PC-9 (cell line): Measurements from ENCODE around the gene ELANE. TPM values are rescaled to one million over a fixed set of nuclear protein-coding genes. Genes with fewer than 3 reads are reported as not detected.

Experiments
- BruUV-seq: library from RNA; stranded (reverse); fragments of 400-500 nt; replicated peaks from 2 replicates; lab custom pipeline; 2021; lab: Mats Ljungman, UMichigan
- CTCF ChIA-PET: fragments of 300-600 bp; sonication (Branson Sonifier 250); formaldehyde crosslinking; loops from one replicate; lab custom pipeline; 2022; ENCODE audit warnings: antibody characterized with exemption; lab: Charles Lee
- POLR2A ChIA-PET: fragments of 300-600 bp; sonication (Branson Sonifier 250); formaldehyde crosslinking; loops from one replicate; lab custom pipeline; 2022; ENCODE audit warnings: antibody characterized with exemption; ENCODE audit not compliant: unreplicated experiment; lab: Charles Lee
- DNase-seq, 2 experiments: peaks; one replicate each; pipeline versions ENCODE4 v3.0.0 to v3.0.0-alpha.2; 2015 to 2022; ENCODE audit warnings: mixed read lengths in 1 of 2
- H2AFZ ChIP-seq: fragments of 200-600 bp; sonication (generic); 2 replicates; pipeline ENCODE4 v1.8.1; 2017; ENCODE audit warnings: antibody characterized with exemption
- H3F3A ChIP-seq: fragments of 200-600 bp; sonication (generic); 2 replicates; pipeline ENCODE4 v1.8.1; 2017; ENCODE audit warnings: antibody characterized with exemption, mild to moderate bottlenecking, low read depth; ENCODE audit not compliant: insufficient read depth
- H3K27ac ChIP-seq: fragments of 200-600 bp; sonication (generic); 2 replicates; pipeline ENCODE4 v1.6.1; 2016; ENCODE audit warnings: mixed run types
- H3K27me3 ChIP-seq: fragments of 200-600 bp; sonication (generic); 2 replicates; pipeline ENCODE4 v1.6.1; 2016; ENCODE audit warnings: low read depth, mixed run types; ENCODE audit not compliant: insufficient read depth
- H3K36me3 ChIP-seq: fragments of 200-600 bp; sonication (generic); 2 replicates; pipeline ENCODE4 v1.6.1; 2016; ENCODE audit warnings: low read depth, mixed run types
- H3K4me1 ChIP-seq: fragments of 200-600 bp; sonication (generic); replicated peaks from 2 replicates; pipeline ENCODE4 v1.6.1; 2016; ENCODE audit warnings: mixed run types; ENCODE audit not compliant: insufficient read depth
- H3K4me2 ChIP-seq: fragments of 200-600 bp; sonication (generic); 2 replicates; pipeline ENCODE4 v1.6.1; 2017; ENCODE audit warnings: mixed run types
- H3K4me3 ChIP-seq: fragments of 200-600 bp; sonication (generic); 2 replicates; pipeline ENCODE4 v1.6.1; 2016; ENCODE audit warnings: mixed run types
- H3K79me2 ChIP-seq: fragments of 200-600 bp; sonication (generic); 2 replicates; pipeline ENCODE4 v1.6.1; 2017; ENCODE audit warnings: low read depth, mixed run types
- H3K9me2 ChIP-seq: fragments of 200-600 bp; sonication (generic); 2 replicates; pipeline ENCODE4 v1.8.1; 2017; ENCODE audit warnings: mild to moderate bottlenecking; ENCODE audit not compliant: insufficient read depth
- H3K9me3 ChIP-seq: fragments of 200-600 bp; sonication (generic); 2 replicates; pipeline ENCODE4 v1.8.1; 2016; ENCODE audit warnings: low read depth; ENCODE audit not compliant: insufficient read depth
- H4K20me1 ChIP-seq: fragments of 200-600 bp; sonication (generic); 2 replicates; pipeline ENCODE4 v1.8.1; 2017; ENCODE audit not compliant: insufficient read depth
- EZH2 ChIP-seq: fragments of 200-600 bp; sonication (generic); IDR thresholded peaks from 2 replicates; pipeline ENCODE4 v1.8.0; 2017; ENCODE audit warnings: antibody characterized with exemption, low read depth
- intact Hi-C: fragments of 100-400 bp; cut with micrococcal nuclease; formaldehyde crosslinking; loops from one replicate; pipeline ENCODE4 v1.10.0; 2022; ENCODE audit not compliant: unreplicated experiment
- total RNA-seq: library from RNA; stranded (reverse); gene quantifications from 2 replicates; pipeline ENCODE4 v1.2.3, GENCODE V29; 2021
- TF ChIP-seq, protein P1 (sequence below): fragments of 200-600 bp; sonication (generic); conservative IDR thresholded peaks from 2 replicates; pipeline ENCODE4 v1.6.1; 2017; ENCODE audit warnings: mixed run types, antibody characterized with exemption, mild to moderate bottlenecking, moderate library complexity

Gene ELANE
- total RNA-seq, 1 experiment from 2014 or later = not detected

DNA sequence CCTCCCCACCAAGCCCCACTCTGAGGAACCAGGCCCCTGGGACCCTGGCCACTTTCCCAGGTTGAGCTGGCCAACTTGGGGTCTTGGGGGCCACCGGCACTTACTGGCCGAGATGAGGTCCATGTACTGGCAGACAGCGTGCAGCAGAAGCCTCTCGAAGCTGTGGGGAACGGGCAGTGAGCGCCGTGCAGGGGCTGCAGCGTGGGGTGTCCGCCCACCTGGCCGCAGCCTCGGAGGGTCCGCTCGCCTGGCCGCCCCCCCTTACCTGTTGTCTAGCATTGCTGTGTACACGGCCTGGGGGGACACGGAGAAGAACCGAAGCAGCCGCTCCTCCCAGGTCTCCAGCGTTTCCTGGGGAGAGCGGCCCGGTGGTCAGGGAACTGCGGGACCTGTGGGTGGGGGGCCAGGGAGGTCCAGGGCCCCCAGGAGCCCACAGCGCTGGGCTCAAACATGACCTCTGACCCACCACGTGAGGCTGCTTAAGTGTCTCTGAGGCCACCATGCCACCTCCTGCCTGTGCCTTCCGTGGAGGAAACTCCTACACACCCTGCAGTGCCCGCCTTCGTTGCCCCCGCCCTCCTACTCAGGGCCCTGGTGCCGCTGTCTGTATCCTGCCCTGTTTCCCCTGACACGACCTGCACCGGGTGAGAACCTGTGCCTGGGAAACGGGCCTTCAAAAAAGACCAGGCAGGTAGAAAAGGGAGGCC, 47.4 kb downstream of the ELANE start:
- Histone ChIP-seq H3K79me2 (peaks cover 2% of the 10 kb centered on the region; the same call in 1 of the 2 replicates), H3K4me3 (no peak overlapping the region), H3K9me3 (no peaks in the 10 kb centered on the region), H4K20me1 (peaks cover 27% of the 10 kb centered on the region), H3F3A (peaks cover 8% of the 10 kb centered on the region; the same call in 1 of the 2 replicates), H3K9me2 (no peaks in the 10 kb centered on the region), H3K27ac (no peak overlapping the region), H3K27me3 (no peaks in the 10 kb centered on the region), H3K4me2 (no peak overlapping the region), H3K36me3 (no peaks in the 10 kb centered on the region), H2AFZ (no peak overlapping the region), H3K4me1 (no peaks in the 10 kb centered on the region)
- POLR2A ChIA-PET = no interaction called here
- no TSS peak for BruUV-seq
- CTCF ChIA-PET = no interaction called here
- no peak for DNase-seq
- TF ChIP-seq EZH2 = no peak
- TF ChIP-seq, protein P1, sequence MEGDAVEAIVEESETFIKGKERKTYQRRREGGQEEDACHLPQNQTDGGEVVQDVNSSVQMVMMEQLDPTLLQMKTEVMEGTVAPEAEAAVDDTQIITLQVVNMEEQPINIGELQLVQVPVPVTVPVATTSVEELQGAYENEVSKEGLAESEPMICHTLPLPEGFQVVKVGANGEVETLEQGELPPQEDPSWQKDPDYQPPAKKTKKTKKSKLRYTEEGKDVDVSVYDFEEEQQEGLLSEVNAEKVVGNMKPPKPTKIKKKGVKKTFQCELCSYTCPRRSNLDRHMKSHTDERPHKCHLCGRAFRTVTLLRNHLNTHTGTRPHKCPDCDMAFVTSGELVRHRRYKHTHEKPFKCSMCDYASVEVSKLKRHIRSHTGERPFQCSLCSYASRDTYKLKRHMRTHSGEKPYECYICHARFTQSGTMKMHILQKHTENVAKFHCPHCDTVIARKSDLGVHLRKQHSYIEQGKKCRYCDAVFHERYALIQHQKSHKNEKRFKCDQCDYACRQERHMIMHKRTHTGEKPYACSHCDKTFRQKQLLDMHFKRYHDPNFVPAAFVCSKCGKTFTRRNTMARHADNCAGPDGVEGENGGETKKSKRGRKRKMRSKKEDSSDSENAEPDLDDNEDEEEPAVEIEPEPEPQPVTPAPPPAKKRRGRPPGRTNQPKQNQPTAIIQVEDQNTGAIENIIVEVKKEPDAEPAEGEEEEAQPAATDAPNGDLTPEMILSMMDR = no peak
- intact Hi-C loops = no loop called here

DNA sequence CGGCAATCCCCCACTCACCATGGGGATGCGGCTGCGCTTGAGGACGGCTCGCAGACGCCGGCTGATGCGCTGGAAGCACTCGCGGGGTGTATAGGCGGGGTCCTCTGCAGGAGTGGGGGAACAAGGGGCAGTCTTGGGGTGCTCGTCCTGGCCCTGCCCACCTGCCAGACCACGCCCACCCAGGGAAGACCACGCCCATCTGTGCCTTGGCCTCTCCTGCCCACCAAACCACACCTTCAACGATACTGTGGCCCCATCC, 47.9 kb downstream of the ELANE start:
- Histone ChIP-seq H3K4me3 (no peak overlapping the region), H4K20me1 (peaks cover 31% of the 10 kb centered on the region), H3K27ac (no peak overlapping the region), H3K36me3 (no peaks in the 10 kb centered on the region), H3F3A (0 out of 2 replicates have a peak, but pooled peaks cover 3% of the 10 kb centered on the region), H3K79me2 (peaks cover 6% of the 10 kb centered on the region; the same call in 1 of the 2 replicates), H3K4me2 (no peak overlapping the region), H2AFZ (no peak overlapping the region), H3K4me1 (no peaks in the 10 kb centered on the region), H3K27me3 (no peaks in the 10 kb centered on the region), H3K9me3 (no peaks in the 10 kb centered on the region), H3K9me2 (no peaks in the 10 kb centered on the region)
- ChIA-PET CTCF (no interaction called here), POLR2A (no interaction called here)
- BruUV-seq = no TSS peak
- no peak for DNase-seq
- intact Hi-C loops = no loop called here
- TF ChIP-seq, protein P1 = no peak
- no peak for TF ChIP-seq EZH2

DNA sequence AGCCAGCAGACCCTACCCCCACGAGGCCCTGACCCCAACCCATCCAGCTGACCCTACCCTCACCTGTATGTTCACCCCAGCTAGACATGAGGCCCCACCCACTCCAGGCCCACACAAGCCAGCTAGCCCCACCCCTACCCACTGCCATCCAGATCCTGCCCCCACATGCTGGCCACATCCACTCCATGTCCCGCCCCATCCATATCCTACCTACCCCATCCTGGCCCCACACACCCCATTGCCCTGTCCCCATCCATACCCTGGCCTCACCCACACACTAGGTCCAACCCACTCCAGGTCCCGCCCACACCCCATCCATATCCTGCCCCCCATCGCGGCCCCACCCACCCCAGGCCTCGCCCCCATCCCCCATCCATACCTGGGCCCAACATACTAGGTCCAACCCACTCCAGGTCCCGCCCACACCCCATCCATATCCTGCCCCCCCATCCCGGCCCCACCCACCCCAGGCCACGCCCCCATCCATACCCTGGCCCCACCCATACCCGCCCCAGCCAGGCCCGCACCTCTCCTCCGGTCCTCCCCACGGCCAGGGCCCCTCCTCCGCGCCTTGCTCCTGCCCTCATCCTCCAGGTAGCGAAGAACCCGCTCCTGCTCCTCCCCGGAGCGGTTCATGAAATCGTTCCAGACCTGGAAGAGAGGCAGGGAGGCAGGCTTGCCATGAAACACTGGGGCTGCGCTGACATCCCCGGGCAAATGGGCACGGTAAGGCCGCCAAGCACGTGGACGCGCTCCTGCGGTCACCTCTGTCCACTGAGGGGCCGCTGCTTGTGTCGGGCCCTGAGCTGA, 48.4 kb downstream of the ELANE start:
- Histone ChIP-seq H4K20me1 (peaks cover 36% of the 10 kb centered on the region), H3K27ac (no peak overlapping the region), H2AFZ (no peak overlapping the region), H3K4me1 (no peaks in the 10 kb centered on the region), H3K4me3 (no peak overlapping the region), H3F3A (0 out of 2 replicates have a peak, but pooled peaks cover 3% of the 10 kb centered on the region), H3K27me3 (no peaks in the 10 kb centered on the region), H3K79me2 (peaks cover 6% of the 10 kb centered on the region; the same call in 1 of the 2 replicates), H3K4me2 (no peak overlapping the region), H3K9me2 (no peaks in the 10 kb centered on the region), H3K36me3 (no peaks in the 10 kb centered on the region), H3K9me3 (no peaks in the 10 kb centered on the region)
- intact Hi-C loops = no loop called here
- ChIA-PET CTCF (no interaction called here), POLR2A (no interaction called here)
- no TSS peak for BruUV-seq
- TF ChIP-seq, protein P1 = no peak
- no peak for TF ChIP-seq EZH2
- DNase-seq = no peak
